ENCODE data around the gene SEZ6L.

- TF ChIP-seq CTCF (IDR thresholded peaks at IDR 0.05; ENCODE audit: borderline replicate concordance, extremely low read depth, low read length, poor library complexity, severe bottlenecking) = no peak
- no peak for TF ChIP-seq EZH2 (IDR thresholded peaks at IDR 0.05; ENCODE audit: borderline replicate concordance, low read depth, low read length, severe bottlenecking)
Measured at GRCh38 chr22:26327306-26327705, 158.0 kb downstream of the SEZ6L start.

Data from DND-41 (cell line).